UCSD-AML1 (cell line): ENCODE results near the gene COL13A1.

Experiments used
- DNase-seq: peaks from one replicate; lab custom pipeline; 2025; ENCODE audit not compliant: unreplicated experiment; lab: John Stamatoyannopoulos, UW

Gene COL13A1

GRCh38 chr10:69801434-69802315, at the start of gene COL13A1:
Gene COL13A1, plus strand, starts transcription at chr10:69801906. Its CDS starts 518 bp downstream, at chr10:69802424.
- DNase-seq = no peak

- no peak for DNase-seq
These were observed 49.2 kb upstream of the COL13A1 start for GRCh38 chr10:69752479-69752878.

GRCh38 chr10:69756279-69756678, 45.4 kb upstream of the COL13A1 start:
- no peak for DNase-seq

GRCh38 chr10:69757206-69757552, 44.5 kb upstream of the COL13A1 start:
- no peak for DNase-seq

GRCh38 chr10:69757553-69758309, 44.0 kb upstream of the COL13A1 start:
- peak; percentile 66 for DNase-seq

GRCh38 chr10:69758310-69758728, 43.4 kb upstream of the COL13A1 start:
- no peak for DNase-seq

GRCh38 chr10:69759641-69760040, 42.1 kb upstream of the COL13A1 start:
- DNase-seq = no peak

- no peak for DNase-seq
These were observed 41.6 kb upstream of the COL13A1 start for GRCh38 chr10:69760072-69760471.

- DNase-seq = no peak
These were observed 40.4 kb upstream of the COL13A1 start for GRCh38 chr10:69761320-69761719.

- DNase-seq = no peak
These were observed 35.4 kb upstream of the COL13A1 start for GRCh38 chr10:69766161-69766910.

- no peak for DNase-seq
These were observed 33.9 kb upstream of the COL13A1 start for GRCh38 chr10:69767793-69768192.

GRCh38 chr10:69768386-69768785, 33.3 kb upstream of the COL13A1 start:
- DNase-seq = no peak

- no peak for DNase-seq
These were observed 32.2 kb upstream of the COL13A1 start for GRCh38 chr10:69769395-69769992.

- DNase-seq = no peak
These were observed 28.6 kb upstream of the COL13A1 start for GRCh38 chr10:69772933-69773704.

GRCh38 chr10:69774596-69774995, 27.1 kb upstream of the COL13A1 start:
- DNase-seq = no peak

GRCh38 chr10:69780077-69780476, 21.6 kb upstream of the COL13A1 start:
- no peak for DNase-seq

- no peak for DNase-seq
These were observed 20.1 kb upstream of the COL13A1 start for GRCh38 chr10:69781576-69781975.

- no peak for DNase-seq
These were observed 18.2 kb upstream of the COL13A1 start for GRCh38 chr10:69783515-69783914.

GRCh38 chr10:69786791-69787190, 14.9 kb upstream of the COL13A1 start:
- DNase-seq = no peak

GRCh38 chr10:69787681-69788080, 14.0 kb upstream of the COL13A1 start:
- no peak for DNase-seq
